Smooth muscle cell (in vitro differentiated cells): ENCODE results near the gene IL32. TPM values are rescaled to one million over a fixed set of nuclear protein-coding genes. Genes with fewer than 3 reads are reported as not detected.

Experiments used
- DNase-seq: peaks from one replicate; lab custom pipeline; 2025; ENCODE audit not compliant: unreplicated experiment; lab: John Stamatoyannopoulos, UW
- H2AFZ ChIP-seq: fragments of 200-600 bp; sonication (generic); 2 replicates; pipeline ENCODE4 v1.6.0; 2016; ENCODE audit warnings: antibody characterized with exemption, low read depth, mild to moderate bottlenecking
- H3F3A ChIP-seq: fragments of 200-600 bp; sonication (generic); 2 replicates; pipeline ENCODE4 v1.6.0; 2017; ENCODE audit warnings: antibody characterized with exemption, low read depth
- H3K27ac ChIP-seq: fragments of 200-600 bp; sonication (generic); 2 replicates; pipeline ENCODE4 v1.5.1; 2016; ENCODE audit warnings: low read depth, mild to moderate bottlenecking
- H3K27me3 ChIP-seq: fragments of 200-600 bp; sonication (generic); 2 replicates; pipeline ENCODE4 v1.6.1; 2016; ENCODE audit warnings: low read depth, mild to moderate bottlenecking
- H3K36me3 ChIP-seq: fragments of 200-600 bp; sonication (generic); 2 replicates; pipeline ENCODE4 v1.5.1; 2016; ENCODE audit warnings: low read depth
- H3K4me1 ChIP-seq: fragments of 200-600 bp; sonication (generic); 2 replicates; pipeline ENCODE4 v1.5.1; 2016; ENCODE audit warnings: low read depth
- H3K4me2 ChIP-seq: fragments of 200-600 bp; sonication (generic); 2 replicates; pipeline ENCODE4 v1.6.0; 2016; ENCODE audit warnings: mild to moderate bottlenecking
- H3K4me3 ChIP-seq: fragments of 200-600 bp; sonication (generic); 2 replicates; pipeline ENCODE4 v1.5.1; 2016; ENCODE audit warnings: mild to moderate bottlenecking
- H3K79me2 ChIP-seq: fragments of 200-600 bp; sonication (generic); 2 replicates; pipeline ENCODE4 v1.6.0; 2016; ENCODE audit warnings: low read depth, mild to moderate bottlenecking
- H3K9ac ChIP-seq: fragments of 200-600 bp; sonication (generic); 2 replicates; pipeline ENCODE4 v1.6.0; 2016; ENCODE audit warnings: low read depth
- H3K9me3 ChIP-seq: fragments of 200-600 bp; sonication (generic); replicated peaks from 2 replicates; pipeline ENCODE4 v1.5.1; 2016; ENCODE audit warnings: low read depth
- H4K20me1 ChIP-seq: fragments of 200-600 bp; sonication (generic); 2 replicates; pipeline ENCODE4 v1.6.0; 2016; ENCODE audit warnings: low read depth
- WGBS: methylation state at CpG from one replicate; pipeline ENCODE4 v1.1.7; 2016; ENCODE audit warnings: low lambda C conversion rate; 5-methylcytosine and 5-hydroxymethylcytosine counted together
- polyA plus RNA-seq: library from polyadenylated mRNA; unstranded; fragments of >200 nt; fragmentation: Nextera tagmentation; extraction: Ambion mirVana; gene quantifications from 2 replicates; pipeline ENCODE4 v1.2.1, GENCODE V29; 2016
- total RNA-seq: library from RNA; depleted of rRNA; stranded (reverse); fragments of >200 nt; gene quantifications from 2 replicates; pipeline ENCODE4 v1.2.3, GENCODE V29; 2014
- TF ChIP-seq, protein P1 (sequence below): fragments of 200-600 bp; sonication (generic); IDR thresholded peaks from 2 replicates; pipeline ENCODE4 v1.5.1; 2017; ENCODE audit warnings: borderline replicate concordance, mild to moderate bottlenecking, antibody characterized with exemption; ENCODE audit not compliant: insufficient read depth, poor library complexity, severe bottlenecking

IL32 gene
- total and polyA plus RNA-seq, 2 experiments from 2014 or later, result 26.3 to 27.7 TPM

DNA sequence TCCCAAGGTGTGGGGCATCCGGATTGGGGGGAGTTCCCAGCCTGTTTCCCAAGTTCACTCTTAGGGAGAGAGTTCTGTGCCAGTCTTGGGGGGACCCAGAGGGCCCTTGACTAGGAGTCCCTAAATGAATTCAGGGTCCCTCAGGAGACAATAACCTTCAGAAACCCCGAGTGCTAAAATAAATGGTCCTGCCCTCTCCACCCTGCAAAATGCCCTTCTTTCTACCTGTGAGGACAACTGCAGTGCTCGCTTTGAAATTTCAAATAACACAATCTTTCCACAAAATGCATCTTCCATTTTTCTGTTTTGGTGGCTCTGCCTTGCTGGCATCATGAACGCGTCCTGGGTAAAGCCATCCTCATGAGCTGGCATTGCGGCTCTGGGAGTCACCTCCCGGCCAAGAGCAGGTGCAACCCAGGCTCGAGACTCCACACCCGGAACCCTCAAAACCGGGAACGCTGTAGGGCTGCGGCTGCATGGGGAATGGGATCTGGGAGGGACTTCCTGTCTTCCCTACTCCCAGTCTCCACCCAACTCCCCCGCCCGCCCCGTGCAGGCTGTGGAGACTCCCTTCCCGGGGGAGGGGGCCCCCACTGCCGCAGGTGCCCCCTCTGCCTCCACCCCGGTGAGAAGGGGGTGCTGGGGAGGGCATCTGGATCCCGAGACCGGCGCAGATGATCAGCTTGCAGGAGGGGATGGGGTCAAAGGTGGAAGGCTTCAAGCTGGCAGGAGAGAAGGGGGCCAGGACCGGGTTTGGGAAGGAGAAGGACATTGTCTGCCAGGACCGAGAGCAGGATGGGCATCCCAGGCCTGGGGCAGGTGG lies 46.8 kb downstream of the IL32 start, which contains the start of gene ZNF205:
Gene ZNF205, plus strand, starts transcription at position 529 of the 823 bp plus-strand sequence. CDS start 845 bp downstream, outside the sequence.
- 9% methylated on average over 23 of the region's 23 CpGs for WGBS
- Histone ChIP-seq H2AFZ (peak within 1 kb of the TSS; percentile 93), H3K79me2 (peaks cover 6% of the 10 kb centered on the region), H4K20me1 (no peaks in the 10 kb centered on the region), H3K4me2 (peak within 1 kb of the TSS; percentile 96), H3K4me3 (peak within 1 kb of the TSS; percentile 81), H3K9ac (peak within 1 kb of the TSS; percentile 66), H3K36me3 (no peaks in the 10 kb centered on the region), H3K9me3 (no peaks in the 10 kb centered on the region), H3K27ac (no peak within 1 kb of the TSS), H3F3A (no peaks in the 10 kb centered on the region), H3K4me1 (peaks cover 13% of the 10 kb centered on the region), H3K27me3 (no peaks in the 10 kb centered on the region)
- TF ChIP-seq, protein P1, sequence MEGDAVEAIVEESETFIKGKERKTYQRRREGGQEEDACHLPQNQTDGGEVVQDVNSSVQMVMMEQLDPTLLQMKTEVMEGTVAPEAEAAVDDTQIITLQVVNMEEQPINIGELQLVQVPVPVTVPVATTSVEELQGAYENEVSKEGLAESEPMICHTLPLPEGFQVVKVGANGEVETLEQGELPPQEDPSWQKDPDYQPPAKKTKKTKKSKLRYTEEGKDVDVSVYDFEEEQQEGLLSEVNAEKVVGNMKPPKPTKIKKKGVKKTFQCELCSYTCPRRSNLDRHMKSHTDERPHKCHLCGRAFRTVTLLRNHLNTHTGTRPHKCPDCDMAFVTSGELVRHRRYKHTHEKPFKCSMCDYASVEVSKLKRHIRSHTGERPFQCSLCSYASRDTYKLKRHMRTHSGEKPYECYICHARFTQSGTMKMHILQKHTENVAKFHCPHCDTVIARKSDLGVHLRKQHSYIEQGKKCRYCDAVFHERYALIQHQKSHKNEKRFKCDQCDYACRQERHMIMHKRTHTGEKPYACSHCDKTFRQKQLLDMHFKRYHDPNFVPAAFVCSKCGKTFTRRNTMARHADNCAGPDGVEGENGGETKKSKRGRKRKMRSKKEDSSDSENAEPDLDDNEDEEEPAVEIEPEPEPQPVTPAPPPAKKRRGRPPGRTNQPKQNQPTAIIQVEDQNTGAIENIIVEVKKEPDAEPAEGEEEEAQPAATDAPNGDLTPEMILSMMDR, result no peak
- peak; percentile 11 for DNase-seq

GRCh38 chr16:3112881-3113574 lies 47.6 kb downstream of the IL32 start:
- DNase-seq, result no peak
- H3K4me1 ChIP-seq, result peaks cover 13% of the 10 kb centered on the region
- H4K20me1 ChIP-seq, result no peaks in the 10 kb centered on the region
- H3F3A ChIP-seq, result no peaks in the 10 kb centered on the region
- H3K4me2 ChIP-seq, result peak overlapping the region; percentile 96
- TF ChIP-seq, protein P1, result no peak
- 42% methylated on average over 19 of the region's 19 CpGs for WGBS
- peaks cover 6% of the 10 kb centered on the region for H3K79me2 ChIP-seq
- H3K36me3 ChIP-seq, result no peaks in the 10 kb centered on the region
- no peak overlapping the region for H3K27ac ChIP-seq
- no peaks in the 10 kb centered on the region for H3K9me3 ChIP-seq
- H2AFZ ChIP-seq, result no peak overlapping the region
- H3K27me3 ChIP-seq, result no peaks in the 10 kb centered on the region
- peak overlapping the region; percentile 81 for H3K4me3 ChIP-seq
- peak overlapping the region; percentile 66 for H3K9ac ChIP-seq

- WGBS, result 74% methylated on average over 17 of the region's 17 CpGs
- Histone ChIP-seq H3K4me1 (peaks cover 13% of the 10 kb centered on the region), H3K27me3 (no peaks in the 10 kb centered on the region), H3F3A (no peaks in the 10 kb centered on the region), H3K79me2 (peaks cover 6% of the 10 kb centered on the region), H3K4me3 (peak overlapping the region; percentile 81), H3K36me3 (no peaks in the 10 kb centered on the region), H3K9ac (no peak overlapping the region), H3K9me3 (no peaks in the 10 kb centered on the region), H4K20me1 (no peaks in the 10 kb centered on the region), H3K4me2 (peak overlapping the region; percentile 96), H3K27ac (no peak overlapping the region), H2AFZ (no peak overlapping the region)
- DNase-seq, result no peak
- TF ChIP-seq, protein P1, result no peak
Observed at GRCh38 chr16:3113765-3114479, 48.5 kb downstream of the IL32 start.
